ENCODE measurements around the gene GGT7. TPM values are rescaled to one million over a fixed set of nuclear protein-coding genes. Genes with fewer than 3 reads are reported as not detected.

Gene GGT7
- total RNA-seq, 1 experiment from 2014 or later, result 11.5 TPM

DNA sequence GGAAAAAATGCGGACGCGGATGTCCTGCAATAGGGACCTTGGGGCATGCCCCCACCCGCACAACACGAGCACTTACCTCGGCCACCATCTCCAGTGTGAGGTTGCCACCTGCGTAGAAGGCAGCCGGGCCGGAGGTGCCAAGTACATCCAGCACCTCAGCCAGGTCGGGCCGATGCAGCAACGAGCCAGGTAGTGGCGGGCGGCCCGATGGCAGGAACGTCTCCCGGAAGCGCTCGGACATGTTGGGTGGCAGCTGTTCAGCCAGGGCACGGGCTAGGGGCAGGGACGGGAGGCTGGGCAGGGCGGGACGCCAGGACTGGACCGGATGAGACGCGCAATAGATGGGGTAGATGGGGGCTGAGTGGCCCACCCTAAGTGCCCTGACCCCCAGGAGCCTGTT is 13.3 kb downstream of the GGT7 start:
- intact Hi-C loops (cut with micrococcal nuclease; ENCODE audit: unreplicated experiment) (no loop called here), in situ Hi-C loops (cut with HindIII; ENCODE audit: low pct_unique_long_range_greater_than_20kb, low sequenced_read_pairs) (no loop called here)
- ATAC-seq (no peak), DNase-seq (ENCODE audit: low read depth, low spot score) (no peak)
- Histone ChIP-seq H3K27me3 (ENCODE audit: control insufficient read depth, insufficient read depth, low read length) (no peaks in the 10 kb centered on the region), H3K4me1 (ENCODE audit: control insufficient read depth, insufficient read depth, low read length) (no peaks in the 10 kb centered on the region), H3K9me3 (ENCODE audit: control insufficient read depth, insufficient read depth, low read depth, low read length) (no peaks in the 10 kb centered on the region), H3K36me3 (ENCODE audit: control insufficient read depth, insufficient read depth, low read length) (no peaks in the 10 kb centered on the region), H3K27ac (ENCODE audit: low read length) (no peak overlapping the region), H3K4me3 (ENCODE audit: low read depth in 2 of 2, low read length in 2 of 2) (no peak overlapping the region)
- BruUV-seq (replicated peaks), result no TSS peak
- CTCF ChIA-PET, result no interaction called here
- TF ChIP-seq, protein P1, sequence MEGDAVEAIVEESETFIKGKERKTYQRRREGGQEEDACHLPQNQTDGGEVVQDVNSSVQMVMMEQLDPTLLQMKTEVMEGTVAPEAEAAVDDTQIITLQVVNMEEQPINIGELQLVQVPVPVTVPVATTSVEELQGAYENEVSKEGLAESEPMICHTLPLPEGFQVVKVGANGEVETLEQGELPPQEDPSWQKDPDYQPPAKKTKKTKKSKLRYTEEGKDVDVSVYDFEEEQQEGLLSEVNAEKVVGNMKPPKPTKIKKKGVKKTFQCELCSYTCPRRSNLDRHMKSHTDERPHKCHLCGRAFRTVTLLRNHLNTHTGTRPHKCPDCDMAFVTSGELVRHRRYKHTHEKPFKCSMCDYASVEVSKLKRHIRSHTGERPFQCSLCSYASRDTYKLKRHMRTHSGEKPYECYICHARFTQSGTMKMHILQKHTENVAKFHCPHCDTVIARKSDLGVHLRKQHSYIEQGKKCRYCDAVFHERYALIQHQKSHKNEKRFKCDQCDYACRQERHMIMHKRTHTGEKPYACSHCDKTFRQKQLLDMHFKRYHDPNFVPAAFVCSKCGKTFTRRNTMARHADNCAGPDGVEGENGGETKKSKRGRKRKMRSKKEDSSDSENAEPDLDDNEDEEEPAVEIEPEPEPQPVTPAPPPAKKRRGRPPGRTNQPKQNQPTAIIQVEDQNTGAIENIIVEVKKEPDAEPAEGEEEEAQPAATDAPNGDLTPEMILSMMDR (IDR thresholded peaks at IDR 0.05), result no peak
- TF ChIP-seq, protein P2, sequence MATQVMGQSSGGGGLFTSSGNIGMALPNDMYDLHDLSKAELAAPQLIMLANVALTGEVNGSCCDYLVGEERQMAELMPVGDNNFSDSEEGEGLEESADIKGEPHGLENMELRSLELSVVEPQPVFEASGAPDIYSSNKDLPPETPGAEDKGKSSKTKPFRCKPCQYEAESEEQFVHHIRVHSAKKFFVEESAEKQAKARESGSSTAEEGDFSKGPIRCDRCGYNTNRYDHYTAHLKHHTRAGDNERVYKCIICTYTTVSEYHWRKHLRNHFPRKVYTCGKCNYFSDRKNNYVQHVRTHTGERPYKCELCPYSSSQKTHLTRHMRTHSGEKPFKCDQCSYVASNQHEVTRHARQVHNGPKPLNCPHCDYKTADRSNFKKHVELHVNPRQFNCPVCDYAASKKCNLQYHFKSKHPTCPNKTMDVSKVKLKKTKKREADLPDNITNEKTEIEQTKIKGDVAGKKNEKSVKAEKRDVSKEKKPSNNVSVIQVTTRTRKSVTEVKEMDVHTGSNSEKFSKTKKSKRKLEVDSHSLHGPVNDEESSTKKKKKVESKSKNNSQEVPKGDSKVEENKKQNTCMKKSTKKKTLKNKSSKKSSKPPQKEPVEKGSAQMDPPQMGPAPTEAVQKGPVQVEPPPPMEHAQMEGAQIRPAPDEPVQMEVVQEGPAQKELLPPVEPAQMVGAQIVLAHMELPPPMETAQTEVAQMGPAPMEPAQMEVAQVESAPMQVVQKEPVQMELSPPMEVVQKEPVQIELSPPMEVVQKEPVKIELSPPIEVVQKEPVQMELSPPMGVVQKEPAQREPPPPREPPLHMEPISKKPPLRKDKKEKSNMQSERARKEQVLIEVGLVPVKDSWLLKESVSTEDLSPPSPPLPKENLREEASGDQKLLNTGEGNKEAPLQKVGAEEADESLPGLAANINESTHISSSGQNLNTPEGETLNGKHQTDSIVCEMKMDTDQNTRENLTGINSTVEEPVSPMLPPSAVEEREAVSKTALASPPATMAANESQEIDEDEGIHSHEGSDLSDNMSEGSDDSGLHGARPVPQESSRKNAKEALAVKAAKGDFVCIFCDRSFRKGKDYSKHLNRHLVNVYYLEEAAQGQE (IDR thresholded peaks at IDR 0.05; ENCODE audit: insufficient read depth in 1 of 2, low read depth in 2 of 2, low read length in 1 of 2), result no peak
- TF ChIP-seq POLR2AphosphoS5 (IDR thresholded peaks at IDR 0.05; ENCODE audit: low read depth, low read length), result no peak
- POLR2A ChIA-PET, result interaction anchor here (0.6 kb wide), 1 partner anchor 579 kb away, joined by 6 read pairs; no protein-coding TSS in a partner anchor

DNA sequence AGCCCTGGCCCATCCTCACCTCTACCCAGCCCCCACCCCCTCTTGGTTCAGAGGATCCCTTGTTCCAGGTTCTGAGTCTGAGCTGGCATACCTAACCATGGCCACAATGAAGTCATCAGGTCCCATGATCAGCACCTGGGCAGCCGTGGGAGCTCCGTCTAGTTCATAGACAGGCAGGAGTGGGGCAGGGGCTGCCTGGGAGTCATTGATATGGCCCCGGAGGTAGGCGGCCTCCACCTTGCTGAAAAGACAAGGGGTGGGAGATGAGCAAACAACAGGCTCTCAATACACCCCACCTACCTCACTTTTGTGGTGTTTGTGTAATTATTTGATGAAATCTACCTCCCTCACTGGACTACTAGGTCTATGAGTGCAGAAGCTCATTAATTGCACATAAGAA is 20.4 kb downstream of the GGT7 start:
- H3K9me3 ChIP-seq (ENCODE audit: control insufficient read depth, insufficient read depth, low read depth, low read length), result no peaks in the 10 kb centered on the region
- ATAC-seq, result no peak

More for the DNA sequence above, 20.4 kb downstream of the GGT7 start:
- Histone ChIP-seq H3K27me3 (ENCODE audit: control insufficient read depth, insufficient read depth, low read length) (no peaks in the 10 kb centered on the region), H3K36me3 (ENCODE audit: control insufficient read depth, insufficient read depth, low read length) (no peaks in the 10 kb centered on the region), H3K4me3 (ENCODE audit: low read depth in 2 of 2, low read length in 2 of 2) (no peak overlapping the region), H3K4me1 (ENCODE audit: control insufficient read depth, insufficient read depth, low read length) (no peaks in the 10 kb centered on the region), H3K27ac (ENCODE audit: low read length) (no peak overlapping the region)
- no peak for TF ChIP-seq SIN3A (IDR thresholded peaks at IDR 0.05; ENCODE audit: borderline replicate concordance, insufficient read depth, low read depth, low read length)
- TF ChIP-seq, protein P1 (IDR thresholded peaks at IDR 0.05), result no peak
- TF ChIP-seq TCF7L2 (IDR thresholded peaks at IDR 0.05; ENCODE audit: low read depth, low read length), result no peak
- intact Hi-C loops (cut with micrococcal nuclease; ENCODE audit: unreplicated experiment) (no loop called here), in situ Hi-C loops (cut with HindIII; ENCODE audit: low pct_unique_long_range_greater_than_20kb, low sequenced_read_pairs) (no loop called here)
- POLR2A ChIA-PET, result interaction anchor here (0.6 kb wide), 1 partner anchor 9 kb away, joined by 3 read pairs; no protein-coding TSS in a partner anchor
- DNase-seq (ENCODE audit: low read depth, low spot score), result no peak
- CTCF ChIA-PET, result interaction anchor here (0.6 kb wide), 1 partner anchor 20 kb away, joined by 6 read pairs; no protein-coding TSS in a partner anchor
- no TSS peak for BruUV-seq (replicated peaks)
